Calu3 (cell line): ENCODE data around the gene GPR143. TPM values are rescaled to one million over a fixed set of nuclear protein-coding genes. Genes with fewer than 3 reads are reported as not detected.

Experiments
- BruUV-seq: library from RNA; stranded (reverse); fragments of 400-500 nt; replicated peaks from 2 replicates; lab custom pipeline; 2021; lab: Mats Ljungman, UMichigan
- CTCF ChIA-PET: fragments of 300-600 bp; sonication (Branson Sonifier 250); formaldehyde crosslinking; loops from one replicate; lab custom pipeline; 2022; ENCODE audit warnings: antibody characterized with exemption; lab: Charles Lee
- DNase-seq: peaks from one replicate; pipeline ENCODE4 v3.0.0; 2022
- H3K27ac Mint-ChIP-seq: one replicate; pipeline ENCODE4 v1.8.0; 2022; ENCODE audit warnings: mixed read lengths; ENCODE audit not compliant: unreplicated experiment
- H3K27me3 Mint-ChIP-seq: one replicate; pipeline ENCODE4 v1.8.0; 2022; ENCODE audit warnings: mixed read lengths; ENCODE audit not compliant: unreplicated experiment
- H3K36me3 Mint-ChIP-seq: one replicate; pipeline ENCODE4 v1.8.0; 2022; ENCODE audit warnings: mild to moderate bottlenecking, moderate library complexity, mixed read lengths; ENCODE audit not compliant: insufficient read depth, unreplicated experiment
- H3K4me1 Mint-ChIP-seq: one replicate; pipeline ENCODE4 v1.8.0; 2022; ENCODE audit warnings: mild to moderate bottlenecking, low read depth, mixed read lengths; ENCODE audit not compliant: unreplicated experiment
- H3K4me3 Mint-ChIP-seq: one replicate; pipeline ENCODE4 v1.8.0; 2022; ENCODE audit warnings: mild to moderate bottlenecking, low read depth, moderate library complexity, mixed read lengths; ENCODE audit not compliant: unreplicated experiment
- H3K9me3 Mint-ChIP-seq: one replicate; pipeline ENCODE4 v1.8.0; 2022; ENCODE audit warnings: low read depth, mixed read lengths; ENCODE audit not compliant: unreplicated experiment
- intact Hi-C: fragments of 100-400 bp; cut with micrococcal nuclease; formaldehyde crosslinking; loops from one replicate; pipeline ENCODE4 v1.10.0; 2022; ENCODE audit not compliant: unreplicated experiment
- total RNA-seq: library from RNA; stranded (reverse); gene quantifications from 2 replicates; pipeline ENCODE4 v1.2.3, GENCODE V29; 2022
- TF ChIP-seq, protein P1 (sequence below): fragments of 200-600 bp; IDR thresholded peaks from one replicate; pipeline ENCODE4 v1.8.0; 2022; ENCODE audit warnings: antibody characterized with exemption; ENCODE audit not compliant: unreplicated experiment

The GPR143 gene
- total RNA-seq, 1 experiment from 2014 or later = 8.3 TPM

DNA sequence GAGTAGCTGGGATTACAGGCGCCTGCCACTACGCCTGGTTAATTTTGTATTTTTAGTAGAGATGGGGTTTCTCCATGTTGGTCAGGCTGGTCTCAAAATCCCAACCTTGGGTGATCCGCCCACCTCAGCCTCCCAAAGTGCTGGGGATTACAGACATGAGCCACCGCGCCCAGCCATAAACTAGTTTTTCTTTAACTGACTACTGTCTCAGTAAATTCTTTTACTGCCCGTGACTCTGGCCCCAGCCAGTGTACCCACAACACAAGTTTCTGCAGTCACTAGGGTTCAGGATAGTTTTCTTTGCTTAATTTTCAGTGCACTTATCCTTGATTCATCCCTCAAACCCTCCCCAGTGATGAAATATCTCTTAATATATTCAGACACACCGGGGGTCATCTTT lies 28.8 kb upstream of the GPR143 start:
- DNase-seq = no peak
- BruUV-seq = no TSS peak
- H3K36me3 Mint-ChIP-seq = no peaks in the 10 kb centered on the region
- TF ChIP-seq, protein P1, sequence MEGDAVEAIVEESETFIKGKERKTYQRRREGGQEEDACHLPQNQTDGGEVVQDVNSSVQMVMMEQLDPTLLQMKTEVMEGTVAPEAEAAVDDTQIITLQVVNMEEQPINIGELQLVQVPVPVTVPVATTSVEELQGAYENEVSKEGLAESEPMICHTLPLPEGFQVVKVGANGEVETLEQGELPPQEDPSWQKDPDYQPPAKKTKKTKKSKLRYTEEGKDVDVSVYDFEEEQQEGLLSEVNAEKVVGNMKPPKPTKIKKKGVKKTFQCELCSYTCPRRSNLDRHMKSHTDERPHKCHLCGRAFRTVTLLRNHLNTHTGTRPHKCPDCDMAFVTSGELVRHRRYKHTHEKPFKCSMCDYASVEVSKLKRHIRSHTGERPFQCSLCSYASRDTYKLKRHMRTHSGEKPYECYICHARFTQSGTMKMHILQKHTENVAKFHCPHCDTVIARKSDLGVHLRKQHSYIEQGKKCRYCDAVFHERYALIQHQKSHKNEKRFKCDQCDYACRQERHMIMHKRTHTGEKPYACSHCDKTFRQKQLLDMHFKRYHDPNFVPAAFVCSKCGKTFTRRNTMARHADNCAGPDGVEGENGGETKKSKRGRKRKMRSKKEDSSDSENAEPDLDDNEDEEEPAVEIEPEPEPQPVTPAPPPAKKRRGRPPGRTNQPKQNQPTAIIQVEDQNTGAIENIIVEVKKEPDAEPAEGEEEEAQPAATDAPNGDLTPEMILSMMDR = no peak
- peaks cover 6% of the 10 kb centered on the region for H3K9me3 Mint-ChIP-seq
- H3K27ac Mint-ChIP-seq = no peak overlapping the region
- H3K27me3 Mint-ChIP-seq = no peaks in the 10 kb centered on the region
- intact Hi-C loops = no loop called here
- peaks cover 2% of the 10 kb centered on the region for H3K4me1 Mint-ChIP-seq
- no peak overlapping the region for H3K4me3 Mint-ChIP-seq
- CTCF ChIA-PET = no interaction called here

DNA sequence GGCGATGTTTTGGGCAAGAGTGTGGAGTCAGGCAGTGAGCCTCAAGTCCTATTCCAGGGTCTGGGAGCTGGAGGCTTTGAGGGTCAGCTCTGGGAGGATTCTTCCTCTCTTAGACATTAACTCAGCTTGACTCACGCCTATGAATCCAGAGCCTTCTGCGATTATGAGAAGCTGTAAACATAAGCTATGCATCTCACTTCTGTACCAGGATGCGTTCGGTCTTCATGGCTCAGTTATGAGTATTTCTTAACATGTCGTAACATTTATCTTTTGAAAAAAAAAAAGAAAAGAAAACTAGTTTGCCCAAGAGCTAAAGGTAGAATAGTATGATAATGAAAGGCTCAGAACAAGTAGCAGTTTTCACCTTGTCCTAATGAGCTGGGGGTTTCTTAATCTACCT lies 25.2 kb upstream of the GPR143 start:
- CTCF ChIA-PET = no interaction called here
- BruUV-seq = no TSS peak
- no peak for DNase-seq
- peaks cover 6% of the 10 kb centered on the region for H3K9me3 Mint-ChIP-seq
- no peak overlapping the region for H3K27ac Mint-ChIP-seq
- H3K27me3 Mint-ChIP-seq = no peaks in the 10 kb centered on the region
- intact Hi-C loops = no loop called here
- peaks cover 14% of the 10 kb centered on the region for H3K36me3 Mint-ChIP-seq
- peaks cover 22% of the 10 kb centered on the region for H3K4me1 Mint-ChIP-seq
- TF ChIP-seq, protein P1 = no peak
- H3K4me3 Mint-ChIP-seq = no peak overlapping the region

DNA sequence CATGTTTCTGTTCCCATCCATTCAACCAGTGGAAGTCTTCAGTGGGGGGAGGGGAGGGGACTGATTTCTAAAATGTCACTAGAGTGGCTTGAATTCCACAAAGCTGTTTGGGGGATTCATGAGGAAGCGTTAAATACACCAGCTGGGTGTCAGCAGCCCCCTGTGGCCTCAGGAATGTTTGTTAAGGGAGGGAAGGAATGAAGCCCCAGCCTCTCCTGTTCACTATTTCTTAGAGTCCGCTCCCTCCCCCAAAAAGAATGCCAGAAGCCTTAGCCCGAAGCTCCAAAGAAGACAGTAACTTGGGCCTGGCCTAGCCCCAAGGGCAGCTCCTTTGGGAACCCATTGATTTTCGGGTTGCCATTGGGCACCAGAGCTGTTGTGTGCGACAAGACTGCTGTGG lies 23.9 kb upstream of the GPR143 start:
- Mint-ChIP-seq H3K4me3 (no peak overlapping the region), H3K4me1 (peaks cover 22% of the 10 kb centered on the region), H3K9me3 (no peaks in the 10 kb centered on the region), H3K36me3 (peaks cover 22% of the 10 kb centered on the region), H3K27ac (no peak overlapping the region), H3K27me3 (no peaks in the 10 kb centered on the region)
- no peak for DNase-seq
- TF ChIP-seq, protein P1 = no peak
- CTCF ChIA-PET = no interaction called here
- intact Hi-C loops = loop anchor here (5.0 to 10.0 kb wide), 2 partner anchors 55 to 78 kb away; no protein-coding TSS in a partner anchor
- BruUV-seq = no TSS peak

DNA sequence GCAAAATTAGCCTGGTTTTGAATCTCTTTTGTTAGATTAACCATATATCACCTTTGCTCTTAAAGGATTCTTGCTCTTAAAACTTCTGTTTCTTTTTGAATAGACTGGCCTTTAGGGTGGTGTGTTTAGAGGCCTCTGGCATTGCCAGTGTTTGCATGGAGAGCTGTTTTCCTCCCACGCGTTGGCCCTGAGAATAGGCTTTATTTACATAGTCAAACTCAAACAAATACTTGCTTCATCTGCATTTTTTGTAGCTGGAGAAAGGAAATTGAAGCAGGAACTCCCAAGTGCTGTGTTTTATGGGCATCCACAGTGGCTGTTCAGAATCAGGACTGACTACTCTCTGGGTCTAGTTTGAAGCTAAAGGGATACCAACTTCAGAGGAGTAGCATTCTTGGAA lies 23.3 kb upstream of the GPR143 start:
- DNase-seq = peak; percentile 22
- Mint-ChIP-seq H3K9me3 (no peaks in the 10 kb centered on the region), H3K36me3 (peaks cover 22% of the 10 kb centered on the region), H3K27me3 (no peaks in the 10 kb centered on the region), H3K4me1 (peaks cover 22% of the 10 kb centered on the region), H3K4me3 (peak overlapping the region; percentile 70), H3K27ac (no peak overlapping the region)
- CTCF ChIA-PET = no interaction called here
- intact Hi-C loops = loop anchor here (5.0 to 10.0 kb wide), 2 partner anchors 56 to 78 kb away; no protein-coding TSS in a partner anchor
- TF ChIP-seq, protein P1 = no peak
- no TSS peak for BruUV-seq
